ENCODE data around the gene PRRT3.

The PRRT3 gene

GRCh38 chr3:9955611-9956352, 3.6 kb upstream of the PRRT3 start:
- no peak for DNase-seq (ENCODE audit: low spot score)
- Histone ChIP-seq H3K4me3 (no peak overlapping the region), H3K27ac (no peak overlapping the region)
- no peak for TF ChIP-seq CTCF (IDR thresholded peaks at IDR 0.05)

GRCh38 chr3:9955067-9955502, 2.9 kb upstream of the PRRT3 start:
- no peak for TF ChIP-seq CTCF (IDR thresholded peaks at IDR 0.05)
- Histone ChIP-seq H3K27ac (no peak overlapping the region), H3K4me3 (no peak overlapping the region)
- no peak for DNase-seq (ENCODE audit: low spot score)

- peak overlapping the region; percentile 69 for H3K4me3 ChIP-seq
- H3K27ac ChIP-seq: no peak overlapping the region
- TF ChIP-seq CTCF (IDR thresholded peaks at IDR 0.05): no peak
- no peak for DNase-seq (ENCODE audit: low spot score)
Observed at GRCh38 chr3:9951598-9951961, 628 bp downstream of the PRRT3 start.

GRCh38 chr3:9951126-9951525, 1.1 kb downstream of the PRRT3 start:
- Histone ChIP-seq H3K27ac (no peak overlapping the region), H3K4me3 (no peak overlapping the region)
- no peak for TF ChIP-seq CTCF (IDR thresholded peaks at IDR 0.05)
- no peak for DNase-seq (ENCODE audit: low spot score)

GRCh38 chr3:9949626-9950025, 2.6 kb downstream of the PRRT3 start:
- no peak for DNase-seq (ENCODE audit: low spot score)
- no peak overlapping the region for H3K27ac ChIP-seq
- no peak for TF ChIP-seq CTCF (IDR thresholded peaks at IDR 0.05)
- no peak overlapping the region for H3K4me3 ChIP-seq

GRCh38 chr3:9949115-9949514, 3.1 kb downstream of the PRRT3 start:
- no peak for TF ChIP-seq CTCF (IDR thresholded peaks at IDR 0.05)
- no peak for DNase-seq (ENCODE audit: low spot score)
- no peak overlapping the region for H3K27ac ChIP-seq

GRCh38 chr3:9948586-9948985, 3.6 kb downstream of the PRRT3 start:
- no peak overlapping the region for H3K27ac ChIP-seq
- no peak overlapping the region for H3K4me3 ChIP-seq
- TF ChIP-seq CTCF (IDR thresholded peaks at IDR 0.05): no peak
- no peak for DNase-seq (ENCODE audit: low spot score)

More at GRCh38 chr3:9949115-9949514, 3.1 kb downstream of the PRRT3 start:
- no peak overlapping the region for H3K4me3 ChIP-seq

Measured in coronary artery (tissue), 2 donors.